H1 (cell line): ENCODE results near the gene FTSJ3. TPM values are rescaled to one million over a fixed set of nuclear protein-coding genes. Genes with fewer than 3 reads are reported as not detected.

ENCODE experiments used
- CTCF ChIA-PET: fragments of 300-600 bp; sonication (Branson Sonifier 250); formaldehyde crosslinking; loops from one replicate; lab custom pipeline; 2021; ENCODE audit not compliant: partially characterized antibody; lab: Charles Lee
- POLR2A ChIA-PET: fragments of 300-600 bp; sonication (Branson Sonifier 250); formaldehyde crosslinking; loops from one replicate; lab custom pipeline; 2021; ENCODE audit warnings: inconsistent platforms; ENCODE audit not compliant: partially characterized antibody; lab: Charles Lee
- DNase-seq, 2 experiments: peaks; one replicate each; pipeline versions ENCODE4 v3.0.0 to v3.0.0-alpha.2; 2010 to 2022; ENCODE audit warnings: low spot score in 2 of 2, low read depth in 1 of 2, mixed read lengths in 1 of 2
- FAIRE-seq: peaks from 2 replicates; lab custom pipeline; 2011; peaks lifted over from hg19 to GRCh38; lab: Jason Lieb, UNC
- H2AFZ ChIP-seq: 2 replicates; pipeline ENCODE4 v1.8.1; 2012; ENCODE audit warnings: low read length, inconsistent platforms
- H2AK5ac ChIP-seq: 2 replicates; pipeline ENCODE4 v1.6.1; 2013; ENCODE audit warnings: low read depth, low read length
- H2BK120ac ChIP-seq: replicated peaks from 2 replicates; pipeline ENCODE3; 2013; ENCODE audit warnings: low read depth, low read length, inconsistent platforms
- H2BK12ac ChIP-seq: 2 replicates; pipeline ENCODE4 v1.6.1; 2013; ENCODE audit warnings: low read depth, low read length
- H2BK15ac ChIP-seq: 2 replicates; pipeline ENCODE4 v1.6.1; 2013; ENCODE audit warnings: low read length
- H2BK20ac ChIP-seq: 2 replicates; pipeline ENCODE4 v1.6.1; 2013; ENCODE audit warnings: low read length
- H2BK5ac ChIP-seq: 2 replicates; pipeline ENCODE4 v1.6.1; 2013; ENCODE audit warnings: low read depth, low read length
- H3K14ac ChIP-seq: 2 replicates; pipeline ENCODE4 v1.6.1; 2013; ENCODE audit warnings: inconsistent platforms; ENCODE audit not compliant: insufficient read length
- H3K18ac ChIP-seq: 2 replicates; pipeline ENCODE4 v1.6.1; 2013; ENCODE audit warnings: low read length; ENCODE audit errors: extremely low read depth
- H3K23ac ChIP-seq: 2 replicates; pipeline ENCODE4 v1.6.1; 2013; ENCODE audit warnings: inconsistent platforms; ENCODE audit not compliant: insufficient read length
- H3K23me2 ChIP-seq: 2 replicates; pipeline ENCODE4 v1.6.1; 2013; ENCODE audit warnings: low read depth, low read length
- H3K27ac ChIP-seq: 2 replicates; pipeline ENCODE4 v1.6.1; 2011; ENCODE audit warnings: low read depth, low read length, inconsistent platforms
- H3K27me3 ChIP-seq, 4 experiments: replicated peaks in 1 of 4; 1 replicate in 1 of 4; 2 replicates in 3 of 4; pipeline versions ENCODE4 v1.6.1 to v1.8.1; 2011 to 2013; ENCODE audit warnings: low read length in 3 of 4, mild to moderate bottlenecking in 3 of 4, inconsistent platforms in 2 of 4, mixed read lengths in 2 of 4, moderate library complexity in 1 of 4; ENCODE audit not compliant: control insufficient read depth in 3 of 4, insufficient read depth in 3 of 4; ENCODE audit errors: extremely low read depth in 1 of 4
- H3K36me3 ChIP-seq, 4 experiments: 2 replicates each; pipeline versions ENCODE4 v1.6.1 to v1.8.1; 2011 to 2013; ENCODE audit warnings: mild to moderate bottlenecking in 4 of 4, low read length in 3 of 4, moderate library complexity in 2 of 4, control low read depth in 1 of 4, inconsistent platforms in 1 of 4; ENCODE audit not compliant: insufficient read depth in 4 of 4, control insufficient read depth in 2 of 4
- H3K4ac ChIP-seq: replicated peaks from 2 replicates; pipeline ENCODE3; 2013; ENCODE audit warnings: low read length, low read depth, mixed read lengths, inconsistent platforms; ENCODE audit not compliant: insufficient read length
- H3K4me1 ChIP-seq, 4 experiments: replicated peaks in 1 of 4; 1 replicate in 1 of 4; 2 replicates in 3 of 4; pipeline versions ENCODE4 v1.6.1 to v1.8.1; 2011 to 2013; ENCODE audit warnings: low read length in 3 of 4, inconsistent platforms in 2 of 4, mixed read lengths in 1 of 4; ENCODE audit not compliant: insufficient read depth in 4 of 4, control insufficient read depth in 3 of 4
- H3K4me2 ChIP-seq, 2 experiments: 2 replicates each; pipeline versions ENCODE4 v1.6.1 to v1.8.1; 2011 to 2013; ENCODE audit warnings: low read depth in 2 of 2, low read length in 2 of 2, control low read depth in 1 of 2, inconsistent platforms in 1 of 2, mild to moderate bottlenecking in 1 of 2; ENCODE audit not compliant: insufficient read depth in 1 of 2
- H3K4me3 ChIP-seq, 4 experiments: fragments of 200-600, 300-600 bp in 1 of 4; sonication (generic), shearing (Covaris generic), sonication (Bioruptor Twin) in 1 of 4; 2 replicates each; pipeline versions ENCODE4 v1.5.1 to v1.8.1; 2011 to 2016; ENCODE audit warnings: low read length in 4 of 4, low read depth in 3 of 4, control low read depth in 2 of 4, inconsistent platforms in 2 of 4, mild to moderate bottlenecking in 2 of 4, mixed read lengths in 1 of 4, moderate library complexity in 1 of 4; ENCODE audit not compliant: insufficient read depth in 2 of 4; ENCODE audit errors: extremely low read depth in 1 of 4
- H3K56ac ChIP-seq: replicated peaks from 2 replicates; pipeline ENCODE3; 2013; ENCODE audit warnings: low read depth, mild to moderate bottlenecking, mixed read lengths, low read length, inconsistent platforms; ENCODE audit not compliant: insufficient read length
- H3K79me1 ChIP-seq: 2 replicates; pipeline ENCODE4 v1.6.1; 2013; ENCODE audit warnings: low read depth, low read length, control low read depth
- H3K79me2 ChIP-seq, 2 experiments: 2 replicates each; pipeline versions ENCODE4 v1.6.1 to v1.8.1; 2012 to 2013; ENCODE audit warnings: low read length in 2 of 2, mild to moderate bottlenecking in 2 of 2, inconsistent platforms in 1 of 2; ENCODE audit not compliant: insufficient read depth in 2 of 2, control insufficient read depth in 1 of 2
- H3K9ac ChIP-seq, 4 experiments: replicated peaks in 1 of 4; 1 replicate in 1 of 4; 2 replicates in 3 of 4; pipeline versions ENCODE4 v1.6.1 to v1.8.1; 2011 to 2013; ENCODE audit warnings: low read depth in 3 of 4, low read length in 3 of 4, control low read depth in 2 of 4, mild to moderate bottlenecking in 2 of 4, moderate library complexity in 2 of 4, inconsistent platforms in 1 of 4; ENCODE audit errors: extremely low read depth in 1 of 4
- H3K9me3 ChIP-seq, 2 experiments: 2 replicates each; pipeline versions ENCODE4 v1.6.1 to v1.8.1; 2012 to 2013; ENCODE audit warnings: mild to moderate bottlenecking in 2 of 2, moderate library complexity in 2 of 2, control low read depth in 1 of 2, inconsistent platforms in 1 of 2, low read depth in 1 of 2, low read length in 1 of 2, mixed read lengths in 1 of 2; ENCODE audit not compliant: insufficient read depth in 2 of 2
- H4K20me1 ChIP-seq, 2 experiments: replicated peaks in 1 of 2; 2 replicates each; pipeline versions ENCODE3 to v1.8.1; 2011 to 2013; ENCODE audit warnings: inconsistent platforms in 2 of 2, low read length in 2 of 2, mild to moderate bottlenecking in 1 of 2; ENCODE audit not compliant: insufficient read depth in 2 of 2, control insufficient read depth in 1 of 2
- H4K5ac ChIP-seq: 2 replicates; pipeline ENCODE4 v1.6.1; 2013; ENCODE audit warnings: low read length, low read depth, mixed read lengths, inconsistent platforms; ENCODE audit not compliant: insufficient read length
- H4K8ac ChIP-seq: 2 replicates; pipeline ENCODE4 v1.8.0; 2013; ENCODE audit warnings: mild to moderate bottlenecking, moderate library complexity, low read length, inconsistent platforms; ENCODE audit not compliant: insufficient read depth; ENCODE audit errors: extremely low read depth
- H4K91ac ChIP-seq: replicated peaks from 2 replicates; pipeline ENCODE3; 2013; ENCODE audit warnings: low read length, mixed read lengths, inconsistent platforms; ENCODE audit not compliant: insufficient read length
- CTCF ChIP-seq, 3 experiments: IDR thresholded peaks; 1 replicate in 2 of 3; 2 replicates in 1 of 3; pipeline versions ENCODE4 v1.5.1 to v1.6.1; 2011; ENCODE audit warnings: low read length in 3 of 3, mild to moderate bottlenecking in 3 of 3, inconsistent platforms in 2 of 3, low read depth in 1 of 3, moderate library complexity in 1 of 3; ENCODE audit not compliant: insufficient read depth in 1 of 3; ENCODE audit errors: control extremely low read depth in 1 of 3
- WGBS, 2 experiments: shearing (Covaris generic) in 1 of 2; methylation state at CpG; one replicate each; pipeline versions ENCODE4 v1.1.6 to v1.1.7; 2013 to 2015; ENCODE audit warnings: low lambda C conversion rate in 2 of 2, mixed read lengths in 2 of 2, inconsistent platforms in 1 of 2, low coverage in 1 of 2, missing lambda C conversion rate in 1 of 2; ENCODE audit not compliant: insufficient replicate concordance in 2 of 2, insufficient coverage in 1 of 2, insufficient read length in 1 of 2; ENCODE audit errors: extremely low coverage in 1 of 2, missing lambda C conversion rate in 1 of 2; 5-methylcytosine and 5-hydroxymethylcytosine counted together
- polyA plus RNA-seq, 7 experiments: library from polyadenylated mRNA; depleted of rRNA in 3 of 7; stranded (reverse) in 5 of 7; unstranded in 2 of 7; fragments of >200 nt in 5 of 7; fragments of 200-250 nt in 2 of 7; gene quantifications; 1 replicate in 5 of 7; 2 replicates in 1 of 7; 4 replicates in 1 of 7; pipeline versions ENCODE4 v1.2.1 to v1.2.3, GENCODE V29; 2011 to 2013; ENCODE audit warnings: missing spikeins in 2 of 7, mixed read lengths in 2 of 7
- total RNA-seq: library from RNA; stranded (reverse); fragmentation: NEBNext Ultra II Directional; extraction: Animal tissue kit (Norgen Biotek cat#: 25700); gene quantifications from 2 replicates; pipeline ENCODE4 v1.2.1, GENCODE V29; 2021

FTSJ3 gene
- total and polyA plus RNA-seq, 2 of the 8 experiments (the other 6 are each of a cell fraction or from before 2014, with no cell fraction given): 42.7 to 77.2 TPM

- H3K36me3 ChIP-seq: peaks cover 59 to 97% (median 92%) of the 10 kb centered on the region in 4 experiments
- no peak overlapping the region for H3K9ac ChIP-seq
- H2AFZ ChIP-seq: no peak overlapping the region
- CTCF ChIA-PET: interaction anchor here (1.0 to 1.2 kb wide), 4 partner anchors 10 to 25 kb away, joined by 3 to 4 read pairs (median 3); no protein-coding TSS in a partner anchor
- H4K8ac ChIP-seq: no peak overlapping the region
- H3K27me3 ChIP-seq: no peaks in the 10 kb centered on the region
- WGBS, 2 experiments: 94% methylated on average over 4 of the region's 4 CpGs; no CpG with 5 or more reads in 1 of the 2 experiments
- H3K56ac ChIP-seq: no peak overlapping the region
- no peak overlapping the region for H3K4me3 ChIP-seq
- no peaks in the 10 kb centered on the region for H3K23me2 ChIP-seq
- no peak for TF ChIP-seq CTCF (IDR thresholded peaks at IDR 0.05; ENCODE audit: control extremely low read depth in 1 of 3, insufficient read depth in 1 of 3, low read depth in 1 of 3, low read length in 3 of 3)
- no peak overlapping the region for H4K91ac ChIP-seq
- H3K18ac ChIP-seq: no peak overlapping the region
- H3K4me2 ChIP-seq: no peak overlapping the region
- H3K79me2 ChIP-seq: no peaks in the 10 kb centered on the region
- no peaks in the 10 kb centered on the region; the same call in none of the 2 replicates for H3K79me1 ChIP-seq
- H2BK5ac ChIP-seq: no peak overlapping the region
- peaks cover 9 to 30% of the 10 kb centered on the region in 2 experiments for H4K20me1 ChIP-seq
- H3K14ac ChIP-seq: no peak overlapping the region
- DNase-seq (no peak), FAIRE-seq (no peak)
- H3K27ac ChIP-seq: no peak overlapping the region
- no peaks in the 10 kb centered on the region for H3K9me3 ChIP-seq
- no peaks in the 10 kb centered on the region for H3K4me1 ChIP-seq
- no peak overlapping the region for H3K23ac ChIP-seq
- H2AK5ac ChIP-seq: no peak overlapping the region
- no peak overlapping the region for H2BK20ac ChIP-seq
- H2BK120ac ChIP-seq: no peak overlapping the region
- H2BK12ac ChIP-seq: no peak overlapping the region
- no peak overlapping the region for H2BK15ac ChIP-seq
- H3K4ac ChIP-seq: no peak overlapping the region
- POLR2A ChIA-PET: interaction anchor here (1.4 to 32.3 kb wide), 4 partner anchors 12 to 55 kb away, joined by 4 to 593 read pairs (median 244); partner anchors contain the start of genes CCDC47, DDX42, FTSJ3 and PSMC5
- H4K5ac ChIP-seq: no peak overlapping the region
Observed at GRCh38 chr17:63816669-63817068, 10.8 kb downstream of the FTSJ3 start.
